B cell (primary cell): ENCODE data around the gene ZFHX2. TPM values are rescaled to one million over a fixed set of nuclear protein-coding genes. Genes with fewer than 3 reads are reported as not detected.

ENCODE experiments used
- ATAC-seq: fragments of 200-7000 bp; cut with Tn5 transposase; one replicate; pipeline ENCODE4 v1.10.0; 2021; ENCODE audit warnings: low read depth, mild to moderate bottlenecking, moderate number of reproducible peaks, moderate library complexity
- CTCF ChIA-PET: fragments of 350-600 bp; sonication (Branson Sonifier 250); formaldehyde crosslinking; loops from one replicate; lab custom pipeline; 2021; ENCODE audit warnings: antibody characterized with exemption, inconsistent platforms; lab: Charles Lee
- POLR2A ChIA-PET: fragments of 350-600 bp; sonication (Branson Sonifier 250); formaldehyde crosslinking; loops from one replicate; lab custom pipeline; 2021; ENCODE audit warnings: antibody characterized with exemption; lab: Charles Lee
- DNase-seq: peaks from one replicate; pipeline ENCODE4 v3.0.0; 2013
- H2AFZ ChIP-seq: 2 replicates; pipeline ENCODE4 v1.6.1; 2012; ENCODE audit warnings: mild to moderate bottlenecking, low read depth, low read length; ENCODE audit not compliant: insufficient read depth, poor library complexity, severe bottlenecking
- H3K27ac ChIP-seq, 2 donors: 1 replicate in 1 of 2; 2 replicates in 1 of 2; pipeline ENCODE4 v1.5.1; 2012 to 2013; ENCODE audit warnings: low read length in 2 of 2, mild to moderate bottlenecking in 2 of 2, moderate library complexity in 1 of 2
- H3K27me3 ChIP-seq, 4 experiments: fragments of 200-600 bp in 1 of 4; sonication (generic) in 1 of 4; replicated peaks in 1 of 4; 1 replicate in 2 of 4; 2 replicates in 2 of 4; pipeline versions ENCODE4 v1.6.1 to v1.7.0; 2013 to 2016; ENCODE audit warnings: low read length in 3 of 4, mild to moderate bottlenecking in 2 of 4, mixed read lengths in 1 of 4, moderate library complexity in 1 of 4; ENCODE audit not compliant: insufficient read depth in 4 of 4, control insufficient read depth in 3 of 4; ENCODE audit errors: control extremely low read depth in 1 of 4
- H3K36me3 ChIP-seq, 2 experiments: replicated peaks in 1 of 2; 1 replicate in 1 of 2; 2 replicates in 1 of 2; pipeline versions ENCODE4 v1.6.1 to v1.7.1; 2013; ENCODE audit warnings: low read length in 1 of 2; ENCODE audit not compliant: insufficient read depth in 2 of 2, control insufficient read depth in 1 of 2; ENCODE audit errors: control extremely low read depth in 1 of 2, extremely low read depth in 1 of 2
- H3K4me1 ChIP-seq, 2 donors: fragments of 200-600 bp in 1 of 2; sonication (generic) in 1 of 2; 1 replicate in 1 of 2; 2 replicates in 1 of 2; pipeline versions ENCODE4 v1.5.1 to v1.6.1; 2013 to 2017; ENCODE audit warnings: low read length in 2 of 2; ENCODE audit not compliant: control insufficient read depth in 2 of 2, insufficient read depth in 2 of 2
- H3K4me2 ChIP-seq: replicated peaks from 2 replicates; pipeline ENCODE3; 2012; ENCODE audit warnings: mild to moderate bottlenecking, low read depth, low read length; ENCODE audit not compliant: poor library complexity, severe bottlenecking
- H3K4me3 ChIP-seq, 5 experiments: fragments of 200-600 bp in 1 of 5; sonication (generic) in 1 of 5; 1 replicate in 3 of 5; 2 replicates in 2 of 5; pipeline versions ENCODE4 v1.5.1 to v1.7.0; 2011 to 2016; ENCODE audit warnings: low read length in 4 of 5, mild to moderate bottlenecking in 4 of 5, low read depth in 2 of 5, control low read depth in 1 of 5, moderate library complexity in 1 of 5; ENCODE audit not compliant: insufficient read depth in 1 of 5; ENCODE audit errors: control extremely low read depth in 1 of 5, extremely low read depth in 1 of 5
- H3K79me2 ChIP-seq: fragments of 200-600 bp; sonication (generic); one replicate; pipeline ENCODE4 v1.6.0; 2016; ENCODE audit warnings: low read length; ENCODE audit not compliant: control insufficient read depth, insufficient read depth
- H3K9ac ChIP-seq: fragments of 200-600 bp; sonication (generic); 2 replicates; pipeline ENCODE4 v1.6.1; 2017; ENCODE audit warnings: mild to moderate bottlenecking, low read length, moderate library complexity
- H3K9me3 ChIP-seq, 3 donors: one replicate each; pipeline versions ENCODE4 v1.6.1 to v1.7.1; 2013; ENCODE audit warnings: low read length in 2 of 3; ENCODE audit not compliant: control insufficient read depth in 2 of 3, insufficient read depth in 1 of 3; ENCODE audit errors: control extremely low read depth in 1 of 3
- H4K20me1 ChIP-seq: 2 replicates; pipeline ENCODE4 v1.6.0; 2012; ENCODE audit warnings: mild to moderate bottlenecking, low read length; ENCODE audit not compliant: insufficient read depth, control insufficient read depth, poor library complexity, severe bottlenecking
- H3K27ac Mint-ChIP-seq: one replicate; pipeline ENCODE4 v1.8.0; 2021; ENCODE audit warnings: mixed read lengths
- H3K27me3 Mint-ChIP-seq: one replicate; pipeline ENCODE4 v1.8.0; 2021; ENCODE audit warnings: mixed read lengths
- H3K4me1 Mint-ChIP-seq: one replicate; pipeline ENCODE4 v1.8.0; 2021; ENCODE audit warnings: mixed read lengths
- H3K4me3 Mint-ChIP-seq: one replicate; pipeline ENCODE4 v1.8.0; 2021; ENCODE audit warnings: mixed read lengths
- H3K9me3 Mint-ChIP-seq: one replicate; pipeline ENCODE4 v1.8.0; 2022; ENCODE audit warnings: mixed read lengths; ENCODE audit not compliant: insufficient read depth
- CTCF ChIP-seq: fragments of 200-600 bp; IDR thresholded peaks from one replicate; pipeline ENCODE4 v1.8.0; 2022; ENCODE audit warnings: antibody characterized with exemption, mild to moderate bottlenecking
- EZH2 ChIP-seq: IDR thresholded peaks from 2 replicates; pipeline ENCODE4 v1.6.1; 2012; ENCODE audit warnings: borderline replicate concordance, low read depth, mild to moderate bottlenecking, moderate library complexity, low read length; ENCODE audit not compliant: insufficient read depth, poor library complexity, severe bottlenecking
- WGBS: methylation state at CpG from one replicate; pipeline ENCODE4 v1.1.5; 2013; ENCODE audit warnings: missing lambda C conversion rate; ENCODE audit not compliant: insufficient coverage; 5-methylcytosine and 5-hydroxymethylcytosine counted together
- intact Hi-C: fragments of 100-400 bp; cut with micrococcal nuclease; formaldehyde crosslinking; loops from one replicate; pipeline ENCODE4 v1.10.0; 2022
- polyA plus RNA-seq: library from polyadenylated mRNA; depleted of rRNA; stranded (reverse); fragments of >200 nt; gene quantifications from 2 replicates; pipeline ENCODE4 v1.2.3, GENCODE V29; 2012
- total RNA-seq, 2 donors: library from RNA; stranded (reverse); fragments of 120-200 nt in 1 of 2; gene quantifications; 1 replicate in 1 of 2; 2 replicates in 1 of 2; pipeline versions ENCODE4 v1.2.3 to v1.2.4, GENCODE V29; 2013 to 2022

The ZFHX2 gene
- total and polyA plus RNA-seq, 2 donors (not counting 1 experiment from before 2014, with no cell fraction given): 0.21 to 2.5 TPM

DNA sequence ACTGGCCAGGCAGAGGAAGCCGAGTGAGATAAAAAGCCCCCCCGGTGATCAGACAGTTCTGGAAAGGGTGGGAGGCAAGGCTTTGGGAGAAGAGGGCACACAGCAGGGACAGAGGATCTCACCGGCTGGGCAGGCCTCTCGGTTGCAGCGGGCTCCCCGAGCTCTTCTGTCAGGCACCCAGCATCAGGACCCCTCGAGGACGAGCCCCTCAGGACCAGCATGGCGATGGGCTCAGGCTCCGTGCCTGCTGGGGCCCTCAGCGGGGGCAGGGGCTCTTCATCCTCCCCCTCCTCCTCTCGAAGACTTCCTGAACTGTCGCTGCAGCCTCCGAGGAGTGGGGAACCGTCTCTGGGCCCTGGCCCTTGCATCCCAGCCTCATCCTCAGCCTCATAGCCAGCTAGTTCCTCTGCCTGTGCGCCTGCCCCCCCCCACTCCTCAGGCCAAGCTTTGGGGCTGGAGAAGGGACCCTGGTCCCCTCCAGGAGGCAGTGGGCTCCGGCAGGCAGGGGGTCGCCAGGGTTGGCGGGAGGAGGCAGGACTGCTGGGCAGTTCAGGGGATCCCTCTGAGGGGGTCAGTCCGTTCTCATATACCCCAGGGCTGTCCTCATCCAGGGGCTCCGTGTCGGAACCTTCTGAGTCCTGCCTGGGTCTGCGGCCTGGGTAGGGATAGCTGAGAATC, 19.4 kb upstream of the ZFHX2 start:
- Histone ChIP-seq H3K9ac (no peak overlapping the region), H3K4me1 (peaks cover 16 to 23% of the 10 kb centered on the region in 2 donors), H3K27me3 (peaks cover 0 to 27% (median 9%) of the 10 kb centered on the region in 4 experiments), H3K27ac (no peak overlapping the region), H4K20me1 (peaks cover 12% of the 10 kb centered on the region), H2AFZ (no peak overlapping the region), H3K79me2 (peaks cover 18% of the 10 kb centered on the region), H3K36me3 (peaks cover 0 to 4% of the 10 kb centered on the region in 2 experiments), H3K4me2 (no peak overlapping the region), H3K4me3 (no peak overlapping the region), H3K9me3 (peaks cover 0 to 2% (median 0%) of the 10 kb centered on the region in 3 donors)
- ChIA-PET POLR2A (no interaction called here), CTCF (interaction anchor here (9.3 kb wide), 1 partner anchor 14 kb away, joined by 61 read pairs; the partner anchor contains the start of gene THTPA)
- TF ChIP-seq CTCF (no peak), EZH2 (no peak)
- WGBS: 86% methylated on average over 23 of the region's 23 CpGs
- DNase-seq (peak; percentile 8), ATAC-seq (no peak)
- peaks cover 25% of the 10 kb centered on the region for H3K4me1 Mint-ChIP-seq
- intact Hi-C loops: no loop called here
- no peak overlapping the region for H3K4me3 Mint-ChIP-seq
- H3K9me3 Mint-ChIP-seq: no peaks in the 10 kb centered on the region
- H3K27ac Mint-ChIP-seq: no peak overlapping the region
- peaks cover 38% of the 10 kb centered on the region for H3K27me3 Mint-ChIP-seq
